ENCODE results near the gene INVS.
"Not testable (repeated sequence)": the region's sequence is repeated elsewhere in the genome, so short reads cannot be mapped to it uniquely, and the experiment has no call there.

Gene INVS

GRCh38 chr9:100098887-100099721 lies at the start of gene INVS, which contains the start of gene ERP44:
Gene INVS (plus strand): TSS chr9:100099243. CDS start chr9:100104522, 5,279 bp downstream.
Gene ERP44 (minus strand): TSS chr9:100099000. CDS start chr9:100098840, 160 bp downstream.
- DNase-seq (ENCODE audit: low read depth) = peak; percentile 98

GRCh38 chr9:100049551-100049950 lies 49.5 kb upstream of the INVS start:
- DNase-seq (ENCODE audit: low read depth) = no peak

- no peak for DNase-seq (ENCODE audit: low read depth)
Measured at GRCh38 chr9:100052375-100052774, 46.7 kb upstream of the INVS start.

GRCh38 chr9:100056561-100056960 lies 42.5 kb upstream of the INVS start:
- DNase-seq (ENCODE audit: low read depth) = no peak

- no peak for DNase-seq (ENCODE audit: low read depth)
Measured at GRCh38 chr9:100057624-100058023, 41.4 kb upstream of the INVS start.

- DNase-seq (ENCODE audit: low read depth) = no peak
Measured at GRCh38 chr9:100058699-100059579, 40.1 kb upstream of the INVS start.

GRCh38 chr9:100062683-100063082 lies 36.4 kb upstream of the INVS start:
- DNase-seq (ENCODE audit: low read depth) = not testable (repeated sequence)

- no peak for DNase-seq (ENCODE audit: low read depth)
Measured at GRCh38 chr9:100063185-100063584, 35.9 kb upstream of the INVS start.

GRCh38 chr9:100064872-100065581 lies 34.0 kb upstream of the INVS start:
- DNase-seq (ENCODE audit: low read depth) = peak; percentile 13

GRCh38 chr9:100066539-100066938 lies 32.5 kb upstream of the INVS start:
- DNase-seq (ENCODE audit: low read depth) = no peak

GRCh38 chr9:100067990-100068389 lies 31.1 kb upstream of the INVS start:
- DNase-seq (ENCODE audit: low read depth) = not testable (repeated sequence)

GRCh38 chr9:100069068-100069467 lies 30.0 kb upstream of the INVS start:
- DNase-seq (ENCODE audit: low read depth) = not testable (repeated sequence)

GRCh38 chr9:100070104-100071041 lies 28.7 kb upstream of the INVS start:
- DNase-seq (ENCODE audit: low read depth) = no peak

- DNase-seq (ENCODE audit: low read depth) = no peak
Measured at GRCh38 chr9:100071271-100071670, 27.8 kb upstream of the INVS start.

GRCh38 chr9:100072805-100073204 lies 26.2 kb upstream of the INVS start:
- no peak for DNase-seq (ENCODE audit: low read depth)

GRCh38 chr9:100074093-100074492 lies 24.9 kb upstream of the INVS start:
- DNase-seq (ENCODE audit: low read depth) = no peak

GRCh38 chr9:100074989-100075388 lies 24.1 kb upstream of the INVS start:
- no peak for DNase-seq (ENCODE audit: low read depth)

GRCh38 chr9:100076256-100076655 lies 22.8 kb upstream of the INVS start:
- not testable (repeated sequence) for DNase-seq (ENCODE audit: low read depth)

- no peak for DNase-seq (ENCODE audit: low read depth)
Measured at GRCh38 chr9:100082782-100083181, 16.3 kb upstream of the INVS start.

- DNase-seq (ENCODE audit: low read depth) = no peak
Measured at GRCh38 chr9:100083448-100084127, 15.5 kb upstream of the INVS start.

- no peak for DNase-seq (ENCODE audit: low read depth)
Measured at GRCh38 chr9:100084128-100084453, 15.0 kb upstream of the INVS start.

Data from fibroblast of the conjunctiva (primary cell).